AG10803 (cell line): Measurements from ENCODE around the gene DFFB.

Source experiments
- DNase-seq: peaks from one replicate; pipeline ENCODE4 v3.0.0; 2010; ENCODE audit warnings: low read depth
- H3K4me3 ChIP-seq: 2 replicates; pipeline ENCODE4 v1.5.1; 2011; ENCODE audit warnings: mild to moderate bottlenecking, low read length, control low read depth
- TF ChIP-seq, protein P1 (sequence below): conservative IDR thresholded peaks from 2 replicates; pipeline ENCODE4 v1.5.1; 2011; ENCODE audit warnings: mild to moderate bottlenecking, low read length, control low read depth, inconsistent platforms

DFFB gene

DNA sequence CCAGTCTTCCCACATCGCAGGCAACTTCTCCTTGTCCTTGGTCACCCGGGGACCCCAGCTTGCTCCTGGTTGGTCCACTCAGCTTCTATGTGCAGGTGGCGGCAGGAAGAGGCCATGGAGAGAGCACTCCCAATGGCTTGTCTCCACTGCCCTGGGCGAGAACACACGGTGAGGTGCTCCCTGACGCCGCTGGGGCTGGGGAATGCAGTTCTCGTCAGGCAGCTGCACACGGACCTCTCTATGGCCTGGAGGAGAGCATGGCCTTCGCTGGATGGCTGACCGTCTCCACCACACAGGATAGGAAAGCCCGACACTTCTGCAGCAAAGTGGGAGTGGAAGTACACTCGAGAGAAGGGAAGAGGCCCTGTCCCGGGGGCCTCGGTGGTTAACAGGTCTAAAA is 31.0 kb downstream of the DFFB start:
- no peak for DNase-seq
- H3K4me3 ChIP-seq, result no peak overlapping the region
- TF ChIP-seq, protein P1, sequence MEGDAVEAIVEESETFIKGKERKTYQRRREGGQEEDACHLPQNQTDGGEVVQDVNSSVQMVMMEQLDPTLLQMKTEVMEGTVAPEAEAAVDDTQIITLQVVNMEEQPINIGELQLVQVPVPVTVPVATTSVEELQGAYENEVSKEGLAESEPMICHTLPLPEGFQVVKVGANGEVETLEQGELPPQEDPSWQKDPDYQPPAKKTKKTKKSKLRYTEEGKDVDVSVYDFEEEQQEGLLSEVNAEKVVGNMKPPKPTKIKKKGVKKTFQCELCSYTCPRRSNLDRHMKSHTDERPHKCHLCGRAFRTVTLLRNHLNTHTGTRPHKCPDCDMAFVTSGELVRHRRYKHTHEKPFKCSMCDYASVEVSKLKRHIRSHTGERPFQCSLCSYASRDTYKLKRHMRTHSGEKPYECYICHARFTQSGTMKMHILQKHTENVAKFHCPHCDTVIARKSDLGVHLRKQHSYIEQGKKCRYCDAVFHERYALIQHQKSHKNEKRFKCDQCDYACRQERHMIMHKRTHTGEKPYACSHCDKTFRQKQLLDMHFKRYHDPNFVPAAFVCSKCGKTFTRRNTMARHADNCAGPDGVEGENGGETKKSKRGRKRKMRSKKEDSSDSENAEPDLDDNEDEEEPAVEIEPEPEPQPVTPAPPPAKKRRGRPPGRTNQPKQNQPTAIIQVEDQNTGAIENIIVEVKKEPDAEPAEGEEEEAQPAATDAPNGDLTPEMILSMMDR, result no peak

DNA sequence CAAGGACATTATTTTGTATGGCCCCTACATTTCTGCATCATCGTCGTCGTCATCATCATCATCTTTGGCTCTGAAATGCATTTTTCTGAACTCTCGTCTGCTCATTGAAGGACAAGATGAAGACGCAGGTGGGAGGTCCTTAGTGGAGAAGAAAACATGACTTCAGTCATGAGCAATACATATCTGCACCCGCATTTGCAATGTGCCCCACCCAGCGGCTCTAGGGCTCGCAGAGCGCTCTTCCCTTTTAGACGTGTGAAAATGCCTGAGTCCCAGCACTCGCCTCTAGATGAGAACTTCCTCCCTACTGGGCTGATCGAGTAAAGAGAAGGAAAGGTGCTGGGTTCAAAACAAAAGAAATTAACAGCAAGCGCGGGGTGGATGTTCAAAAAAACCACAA is 32.7 kb downstream of the DFFB start:
- no peak overlapping the region for H3K4me3 ChIP-seq
- TF ChIP-seq, protein P1, result no peak
- no peak for DNase-seq

DNA sequence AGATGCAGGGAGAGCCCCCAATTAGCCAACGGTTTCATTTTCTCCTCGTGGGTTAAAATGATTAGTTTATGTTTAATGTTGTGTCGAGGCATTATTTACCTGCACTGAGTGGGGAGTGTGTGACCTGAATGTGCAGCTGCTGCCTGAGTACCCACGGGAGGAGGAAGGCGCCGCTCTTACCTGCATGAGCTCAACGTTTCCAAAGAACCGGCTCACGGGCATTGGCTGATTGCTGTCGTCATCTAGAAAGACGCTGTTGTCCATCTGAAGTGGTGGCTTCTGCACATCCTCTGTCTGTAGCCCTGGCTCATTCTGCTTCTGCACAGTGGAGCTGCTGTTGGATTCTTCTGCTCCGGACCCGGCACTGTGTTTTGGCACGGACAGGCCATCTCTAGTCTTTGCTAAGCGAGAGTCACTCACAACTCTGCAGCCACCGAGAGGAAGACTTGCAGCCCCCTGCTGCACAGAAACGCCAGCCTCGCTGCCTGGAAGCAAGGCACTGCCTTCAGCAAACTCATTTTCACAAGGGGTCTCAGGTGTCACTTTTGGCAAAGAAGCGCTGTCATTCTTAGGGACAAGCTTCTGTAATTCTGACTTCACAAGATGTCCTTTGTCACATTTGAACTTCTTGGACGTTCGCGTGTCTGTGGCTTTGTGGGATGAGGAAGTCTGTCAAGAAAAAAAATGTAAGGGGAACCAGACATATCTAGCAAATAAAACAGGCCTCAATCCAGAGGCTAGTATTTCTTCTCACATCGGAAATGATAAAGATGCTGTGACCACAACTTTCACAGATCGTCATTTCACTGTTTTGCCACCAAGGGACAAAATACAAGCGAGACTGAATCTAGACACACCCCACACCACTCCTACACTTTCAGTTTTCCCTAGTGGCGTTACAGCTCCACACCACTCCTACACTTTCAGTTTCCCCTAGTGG is 33.4 kb downstream of the DFFB start:
- H3K4me3 ChIP-seq, result no peak overlapping the region
- TF ChIP-seq, protein P1, result no peak
- no peak for DNase-seq

DNA sequence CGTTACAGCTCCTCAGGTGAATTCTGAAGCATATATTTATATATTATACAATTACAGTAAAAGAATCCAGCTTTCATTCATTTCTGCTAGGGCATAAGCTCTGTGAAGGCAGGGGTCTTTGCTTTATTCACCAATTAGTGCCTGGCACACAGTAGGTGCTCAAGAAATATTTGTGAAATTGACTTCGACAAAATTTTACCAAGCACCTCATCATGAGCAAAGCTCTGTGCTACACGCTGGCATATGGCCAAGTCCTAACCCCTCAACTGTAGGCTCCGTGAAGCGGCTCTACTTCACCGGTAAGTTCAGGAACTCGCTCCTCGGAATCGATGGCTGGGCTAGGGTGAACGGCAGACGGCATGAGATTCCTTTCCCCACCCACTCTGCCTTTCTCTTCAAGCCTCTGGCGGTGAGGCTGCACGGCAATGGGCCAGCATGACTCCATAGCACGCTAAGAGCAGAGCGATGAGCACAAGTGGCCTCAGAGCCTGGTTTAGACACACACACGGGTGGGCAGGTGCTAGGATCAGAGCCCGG is 34.1 kb downstream of the DFFB start:
- no peak overlapping the region for H3K4me3 ChIP-seq
- TF ChIP-seq, protein P1, result no peak
- no peak for DNase-seq

DNA sequence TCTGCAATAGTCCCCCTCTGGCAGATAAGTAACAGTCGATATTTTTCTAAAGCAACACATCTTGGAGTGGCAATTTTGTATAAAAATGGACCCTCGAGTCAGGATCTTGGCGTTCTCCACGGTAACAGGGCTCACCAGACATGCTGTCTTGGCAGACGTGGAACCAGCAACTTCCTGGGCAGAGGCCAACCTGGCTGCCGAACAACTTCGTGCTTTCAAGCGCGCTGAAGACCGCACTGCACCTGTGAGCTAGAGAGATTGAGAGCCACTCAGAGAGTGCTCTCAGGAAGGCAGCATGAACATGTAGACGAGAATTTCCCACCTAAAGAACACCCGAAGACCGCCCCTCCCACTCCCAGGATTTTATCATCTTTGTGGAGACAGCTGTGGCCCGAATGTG is 35.5 kb downstream of the DFFB start:
- H3K4me3 ChIP-seq, result no peak overlapping the region
- DNase-seq, result no peak
- TF ChIP-seq, protein P1, result no peak

DNA sequence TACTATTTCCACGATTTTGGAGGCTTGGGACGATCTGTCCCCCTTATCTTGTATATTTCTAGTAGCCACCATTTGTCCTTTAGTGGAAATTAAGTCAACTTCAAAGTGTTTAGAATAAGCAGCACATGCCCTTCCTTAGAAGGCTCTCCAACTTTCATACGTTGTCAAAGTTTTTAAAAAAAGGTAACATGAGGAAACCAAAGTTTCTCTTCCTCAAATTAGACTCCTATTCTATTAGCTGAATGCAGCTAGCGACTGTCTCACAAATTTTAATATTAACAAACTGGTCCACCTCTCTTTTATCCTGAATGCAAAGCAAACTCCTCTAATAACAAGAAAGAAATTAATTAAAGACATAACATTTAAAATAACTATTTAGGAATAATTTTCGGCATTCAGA is 35.9 kb downstream of the DFFB start:
- DNase-seq, result no peak
- TF ChIP-seq, protein P1, result no peak
- no peak overlapping the region for H3K4me3 ChIP-seq
